Suprapubic skin (tissue), 3 donors: ENCODE measurements around the gene RELL1.

Experiments
- CTCF ChIP-seq, 2 donors: fragments of 200-600 bp in 1 of 2; fragments of 450-650 bp in 1 of 2; sonication (generic) in 1 of 2; IDR thresholded peaks; one replicate each; pipeline ENCODE4 v1.5.1; 2016 to 2019; ENCODE audit warnings: antibody characterized with exemption in 2 of 2, mild to moderate bottlenecking in 1 of 2, moderate library complexity in 1 of 2
- POLR2AphosphoS5 ChIP-seq, 3 donors: sonication (generic); formaldehyde crosslinking; IDR thresholded peaks; one replicate each; pipeline ENCODE4 v1.6.1; 2017; ENCODE audit warnings: antibody characterized with exemption in 3 of 3

- TF ChIP-seq POLR2AphosphoS5 (IDR thresholded peaks at IDR 0.05) (no peak), CTCF (IDR thresholded peaks at IDR 0.05) (no peak)
These were observed 1.0 kb upstream of the RELL1 start for GRCh38 chr4:37687194-37687562.
